Neural crest cell (in vitro differentiated cells): ENCODE measurements around the gene RER1. TPM values are rescaled to one million over a fixed set of nuclear protein-coding genes. Genes with fewer than 3 reads are reported as not detected.
A peak's percentile ranks its signal among the peaks of the same experiment; 100 is the strongest.

Experiments
- DNase-seq: peaks from one replicate; pipeline ENCODE4 v3.0.0; 2021; ENCODE audit warnings: low read depth, mixed read lengths, low spot score
- H3K27ac Mint-ChIP-seq: one replicate; pipeline ENCODE4 v1.8.0; 2021; ENCODE audit warnings: mild to moderate bottlenecking, mixed read lengths; ENCODE audit not compliant: unreplicated experiment
- H3K27me3 Mint-ChIP-seq: 2 replicates; pipeline ENCODE4 v1.8.0; 2021; ENCODE audit warnings: low read depth, mild to moderate bottlenecking, mixed read lengths
- H3K36me3 Mint-ChIP-seq: 2 replicates; pipeline ENCODE4 v1.8.0; 2021; ENCODE audit warnings: low read depth, mild to moderate bottlenecking, mixed read lengths
- H3K4me1 Mint-ChIP-seq: 2 replicates; pipeline ENCODE4 v1.8.0; 2021; ENCODE audit warnings: mixed read lengths
- H3K4me3 Mint-ChIP-seq: one replicate; pipeline ENCODE4 v1.8.0; 2021; ENCODE audit warnings: mild to moderate bottlenecking, mixed read lengths
- H3K9me3 Mint-ChIP-seq: 2 replicates; pipeline ENCODE4 v1.8.0; 2021; ENCODE audit warnings: mixed read lengths
- total RNA-seq: library from RNA; stranded (reverse); gene quantifications from 2 replicates; pipeline ENCODE4 v1.2.1, GENCODE V29; 2021
- TF ChIP-seq, protein P1 (sequence below): fragments of 200-600 bp; sonication (generic); conservative IDR thresholded peaks from 2 replicates; pipeline ENCODE4 v1.5.0; 2021; ENCODE audit warnings: antibody characterized with exemption, mild to moderate bottlenecking

Gene RER1
- total RNA-seq, 1 donor from 2014 or later: 108 TPM

GRCh38 chr1:2435091-2435490 lies 43.5 kb downstream of the RER1 start:
- H3K9me3 Mint-ChIP-seq: no peaks in the 10 kb centered on the region
- no peak overlapping the region for H3K4me3 Mint-ChIP-seq
- H3K36me3 Mint-ChIP-seq: no peaks in the 10 kb centered on the region
- TF ChIP-seq, protein P1, sequence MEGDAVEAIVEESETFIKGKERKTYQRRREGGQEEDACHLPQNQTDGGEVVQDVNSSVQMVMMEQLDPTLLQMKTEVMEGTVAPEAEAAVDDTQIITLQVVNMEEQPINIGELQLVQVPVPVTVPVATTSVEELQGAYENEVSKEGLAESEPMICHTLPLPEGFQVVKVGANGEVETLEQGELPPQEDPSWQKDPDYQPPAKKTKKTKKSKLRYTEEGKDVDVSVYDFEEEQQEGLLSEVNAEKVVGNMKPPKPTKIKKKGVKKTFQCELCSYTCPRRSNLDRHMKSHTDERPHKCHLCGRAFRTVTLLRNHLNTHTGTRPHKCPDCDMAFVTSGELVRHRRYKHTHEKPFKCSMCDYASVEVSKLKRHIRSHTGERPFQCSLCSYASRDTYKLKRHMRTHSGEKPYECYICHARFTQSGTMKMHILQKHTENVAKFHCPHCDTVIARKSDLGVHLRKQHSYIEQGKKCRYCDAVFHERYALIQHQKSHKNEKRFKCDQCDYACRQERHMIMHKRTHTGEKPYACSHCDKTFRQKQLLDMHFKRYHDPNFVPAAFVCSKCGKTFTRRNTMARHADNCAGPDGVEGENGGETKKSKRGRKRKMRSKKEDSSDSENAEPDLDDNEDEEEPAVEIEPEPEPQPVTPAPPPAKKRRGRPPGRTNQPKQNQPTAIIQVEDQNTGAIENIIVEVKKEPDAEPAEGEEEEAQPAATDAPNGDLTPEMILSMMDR: no peak
- no peaks in the 10 kb centered on the region for H3K4me1 Mint-ChIP-seq
- DNase-seq: no peak
- H3K27ac Mint-ChIP-seq: peak overlapping the region; percentile 50
- H3K27me3 Mint-ChIP-seq: no peaks in the 10 kb centered on the region

GRCh38 chr1:2435746-2436355 lies 44.2 kb downstream of the RER1 start:
- TF ChIP-seq, protein P1: no peak
- H3K4me3 Mint-ChIP-seq: no peak overlapping the region
- H3K9me3 Mint-ChIP-seq: no peaks in the 10 kb centered on the region
- H3K36me3 Mint-ChIP-seq: no peaks in the 10 kb centered on the region
- no peaks in the 10 kb centered on the region for H3K27me3 Mint-ChIP-seq
- H3K4me1 Mint-ChIP-seq: no peaks in the 10 kb centered on the region
- DNase-seq: no peak
- H3K27ac Mint-ChIP-seq: no peak overlapping the region

- no peak for DNase-seq
- no peak overlapping the region for H3K4me3 Mint-ChIP-seq
Observed at GRCh38 chr1:2436876-2437275, 45.2 kb downstream of the RER1 start.

DNA sequence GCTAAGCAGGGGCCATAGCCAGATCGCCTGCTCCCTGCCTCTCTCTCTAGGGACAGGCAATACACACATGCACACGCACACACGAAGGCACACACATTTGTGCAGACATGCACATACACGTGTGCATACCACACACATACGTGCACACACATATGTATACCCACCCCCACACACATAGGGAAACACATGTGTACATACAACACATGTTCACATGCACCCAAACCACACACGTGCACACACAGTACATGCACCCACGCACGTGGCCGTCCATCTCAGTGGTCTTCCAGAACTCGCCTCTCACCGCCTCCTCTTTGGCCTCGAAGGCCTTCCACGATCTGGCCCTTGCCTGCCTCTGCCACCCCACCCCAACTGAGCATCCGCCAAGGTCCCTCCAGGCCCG lies 46.0 kb downstream of the RER1 start:
- H3K27ac Mint-ChIP-seq: no peak overlapping the region

More at GRCh38 chr1:2436876-2437275, 45.2 kb downstream of the RER1 start:
- Mint-ChIP-seq H3K9me3 (no peaks in the 10 kb centered on the region), H3K4me1 (no peaks in the 10 kb centered on the region), H3K27me3 (peaks cover 2% of the 10 kb centered on the region), H3K36me3 (no peaks in the 10 kb centered on the region), H3K27ac (no peak overlapping the region)
- TF ChIP-seq, protein P1: no peak

DNA sequence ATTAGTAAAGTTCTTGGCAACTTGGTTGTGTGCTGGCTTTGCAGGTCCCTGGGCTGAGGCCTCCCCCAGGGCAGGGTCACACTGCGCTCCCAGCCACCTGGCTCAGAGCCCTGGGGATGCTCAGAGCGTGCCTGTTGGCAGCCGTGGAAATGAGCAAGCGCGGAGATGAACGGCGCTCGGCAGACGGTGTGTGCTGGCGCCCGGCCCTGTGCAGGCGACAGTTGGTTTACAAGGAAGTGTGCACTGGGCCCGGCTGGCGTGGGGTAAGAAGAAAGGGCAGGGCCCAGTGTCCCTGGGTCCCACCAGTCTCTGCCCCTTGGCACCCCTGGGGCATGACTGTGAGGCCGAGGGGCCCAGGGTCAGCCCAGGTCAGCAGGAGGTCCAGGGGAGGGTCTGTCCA lies 46.4 kb downstream of the RER1 start:
- Mint-ChIP-seq H3K27me3 (peaks cover 14% of the 10 kb centered on the region), H3K9me3 (no peaks in the 10 kb centered on the region), H3K4me3 (no peak overlapping the region), H3K36me3 (no peaks in the 10 kb centered on the region), H3K4me1 (no peaks in the 10 kb centered on the region), H3K27ac (no peak overlapping the region)
- DNase-seq: no peak
- TF ChIP-seq, protein P1: no peak

More for the DNA sequence above, 46.0 kb downstream of the RER1 start:
- peaks cover 10% of the 10 kb centered on the region for H3K27me3 Mint-ChIP-seq
- no peak for DNase-seq
- no peaks in the 10 kb centered on the region for H3K9me3 Mint-ChIP-seq
- TF ChIP-seq, protein P1: no peak
- H3K4me1 Mint-ChIP-seq: no peaks in the 10 kb centered on the region
- no peaks in the 10 kb centered on the region for H3K36me3 Mint-ChIP-seq
- no peak overlapping the region for H3K4me3 Mint-ChIP-seq
